C4-2B (cell line): Measurements from ENCODE around the gene GRIN1.

Experiments used
- ZFX ChIP-seq: fragments of 450-650 bp; IDR thresholded peaks from 2 replicates; pipeline ENCODE4 v1.6.1; 2017
- TF ChIP-seq, protein P1 (sequence below): fragments of 450-650 bp; conservative IDR thresholded peaks from 2 replicates; pipeline ENCODE4 v1.5.1; 2017; ENCODE audit warnings: mild to moderate bottlenecking

DNA sequence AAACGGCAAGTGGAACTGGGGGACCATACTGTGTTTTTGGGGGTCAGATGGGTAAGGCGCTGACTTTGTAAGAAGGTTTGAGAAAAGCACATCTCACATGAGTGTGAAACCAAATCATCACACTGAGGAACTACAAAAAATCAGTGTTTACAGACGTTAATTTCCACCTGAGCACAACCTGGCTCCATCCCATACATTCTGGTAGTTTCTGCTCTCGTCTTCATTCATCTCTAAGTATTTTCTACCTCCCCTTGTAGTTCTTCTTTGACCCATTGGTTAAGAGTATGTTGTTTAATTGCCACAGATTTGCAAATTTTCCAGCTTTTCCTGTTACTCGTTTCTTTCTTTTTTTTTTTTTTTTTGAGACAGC is 15.5 kb upstream of the GRIN1 start:
- TF ChIP-seq, protein P1, sequence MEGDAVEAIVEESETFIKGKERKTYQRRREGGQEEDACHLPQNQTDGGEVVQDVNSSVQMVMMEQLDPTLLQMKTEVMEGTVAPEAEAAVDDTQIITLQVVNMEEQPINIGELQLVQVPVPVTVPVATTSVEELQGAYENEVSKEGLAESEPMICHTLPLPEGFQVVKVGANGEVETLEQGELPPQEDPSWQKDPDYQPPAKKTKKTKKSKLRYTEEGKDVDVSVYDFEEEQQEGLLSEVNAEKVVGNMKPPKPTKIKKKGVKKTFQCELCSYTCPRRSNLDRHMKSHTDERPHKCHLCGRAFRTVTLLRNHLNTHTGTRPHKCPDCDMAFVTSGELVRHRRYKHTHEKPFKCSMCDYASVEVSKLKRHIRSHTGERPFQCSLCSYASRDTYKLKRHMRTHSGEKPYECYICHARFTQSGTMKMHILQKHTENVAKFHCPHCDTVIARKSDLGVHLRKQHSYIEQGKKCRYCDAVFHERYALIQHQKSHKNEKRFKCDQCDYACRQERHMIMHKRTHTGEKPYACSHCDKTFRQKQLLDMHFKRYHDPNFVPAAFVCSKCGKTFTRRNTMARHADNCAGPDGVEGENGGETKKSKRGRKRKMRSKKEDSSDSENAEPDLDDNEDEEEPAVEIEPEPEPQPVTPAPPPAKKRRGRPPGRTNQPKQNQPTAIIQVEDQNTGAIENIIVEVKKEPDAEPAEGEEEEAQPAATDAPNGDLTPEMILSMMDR: no peak
- no peak for TF ChIP-seq ZFX
